Thyroid gland (tissue), 4 donors: ENCODE measurements around the gene DCAF7.

Experiments
- POLR2A ChIP-seq, 2 donors: fragments of 450-650 bp; IDR thresholded peaks; one replicate each; pipeline ENCODE4 v1.6.1; 2017; ENCODE audit warnings: antibody characterized with exemption in 2 of 2, mild to moderate bottlenecking in 2 of 2, moderate library complexity in 1 of 2
- TF ChIP-seq, protein P1 (sequence below), 6 experiments: fragments of 200-600 bp in 3 of 6; fragments of 450-650 bp in 3 of 6; sonication (generic) in 3 of 6; IDR thresholded peaks; one replicate each; pipeline ENCODE4 v1.5.1; 2016 to 2019; ENCODE audit warnings: antibody characterized with exemption in 6 of 6, mild to moderate bottlenecking in 2 of 6, inconsistent platforms in 1 of 6, moderate library complexity in 1 of 6

DNA sequence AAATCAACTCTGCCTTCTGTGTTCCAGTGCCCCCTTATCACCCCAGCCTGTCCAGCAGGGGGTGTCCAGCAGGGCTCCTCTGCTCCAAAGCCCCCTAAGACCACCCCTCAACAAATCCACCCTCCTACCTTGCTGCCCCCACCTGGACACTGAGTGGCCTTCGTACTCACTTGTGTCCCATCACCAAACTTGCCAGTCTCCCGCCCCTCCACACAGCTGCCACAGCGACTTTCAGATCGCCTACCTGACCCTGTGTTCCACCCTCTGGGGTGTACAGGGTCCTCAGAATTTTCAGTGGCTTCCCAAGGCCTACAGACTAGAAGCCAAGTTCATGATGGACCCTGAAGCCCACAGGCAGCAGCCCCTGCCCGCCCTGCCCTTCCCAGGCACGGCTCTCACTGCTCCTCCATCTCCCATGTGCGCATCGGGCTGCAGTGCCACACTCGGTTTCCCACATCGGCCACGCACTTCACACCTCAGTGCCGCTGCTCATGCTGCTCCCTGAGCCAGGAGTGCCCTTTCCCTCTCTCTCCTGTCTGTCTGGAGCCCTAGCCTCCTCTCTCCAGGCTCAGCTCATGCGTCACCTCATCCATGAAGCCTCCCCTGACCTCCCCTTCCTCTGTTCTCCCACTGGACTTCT is 15.3 kb upstream of the DCAF7 start:
- no peak for TF ChIP-seq POLR2A (IDR thresholded peaks at IDR 0.05)
- TF ChIP-seq, protein P1, sequence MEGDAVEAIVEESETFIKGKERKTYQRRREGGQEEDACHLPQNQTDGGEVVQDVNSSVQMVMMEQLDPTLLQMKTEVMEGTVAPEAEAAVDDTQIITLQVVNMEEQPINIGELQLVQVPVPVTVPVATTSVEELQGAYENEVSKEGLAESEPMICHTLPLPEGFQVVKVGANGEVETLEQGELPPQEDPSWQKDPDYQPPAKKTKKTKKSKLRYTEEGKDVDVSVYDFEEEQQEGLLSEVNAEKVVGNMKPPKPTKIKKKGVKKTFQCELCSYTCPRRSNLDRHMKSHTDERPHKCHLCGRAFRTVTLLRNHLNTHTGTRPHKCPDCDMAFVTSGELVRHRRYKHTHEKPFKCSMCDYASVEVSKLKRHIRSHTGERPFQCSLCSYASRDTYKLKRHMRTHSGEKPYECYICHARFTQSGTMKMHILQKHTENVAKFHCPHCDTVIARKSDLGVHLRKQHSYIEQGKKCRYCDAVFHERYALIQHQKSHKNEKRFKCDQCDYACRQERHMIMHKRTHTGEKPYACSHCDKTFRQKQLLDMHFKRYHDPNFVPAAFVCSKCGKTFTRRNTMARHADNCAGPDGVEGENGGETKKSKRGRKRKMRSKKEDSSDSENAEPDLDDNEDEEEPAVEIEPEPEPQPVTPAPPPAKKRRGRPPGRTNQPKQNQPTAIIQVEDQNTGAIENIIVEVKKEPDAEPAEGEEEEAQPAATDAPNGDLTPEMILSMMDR (IDR thresholded peaks at IDR 0.05), result no peak
